CD4-positive, alpha-beta T cell treated with Interleukin-15 for 4 hours (primary cell): ENCODE measurements around the gene TEKTIP1.
"Not testable (repeated sequence)": the region's sequence is repeated elsewhere in the genome, so short reads cannot be mapped to it uniquely, and the experiment has no call there.

Experiments
- DNase-seq: peaks from one replicate; pipeline ENCODE4 v3.0.0-alpha.2; 2020; ENCODE audit warnings: low spot score

Gene TEKTIP1

DNA sequence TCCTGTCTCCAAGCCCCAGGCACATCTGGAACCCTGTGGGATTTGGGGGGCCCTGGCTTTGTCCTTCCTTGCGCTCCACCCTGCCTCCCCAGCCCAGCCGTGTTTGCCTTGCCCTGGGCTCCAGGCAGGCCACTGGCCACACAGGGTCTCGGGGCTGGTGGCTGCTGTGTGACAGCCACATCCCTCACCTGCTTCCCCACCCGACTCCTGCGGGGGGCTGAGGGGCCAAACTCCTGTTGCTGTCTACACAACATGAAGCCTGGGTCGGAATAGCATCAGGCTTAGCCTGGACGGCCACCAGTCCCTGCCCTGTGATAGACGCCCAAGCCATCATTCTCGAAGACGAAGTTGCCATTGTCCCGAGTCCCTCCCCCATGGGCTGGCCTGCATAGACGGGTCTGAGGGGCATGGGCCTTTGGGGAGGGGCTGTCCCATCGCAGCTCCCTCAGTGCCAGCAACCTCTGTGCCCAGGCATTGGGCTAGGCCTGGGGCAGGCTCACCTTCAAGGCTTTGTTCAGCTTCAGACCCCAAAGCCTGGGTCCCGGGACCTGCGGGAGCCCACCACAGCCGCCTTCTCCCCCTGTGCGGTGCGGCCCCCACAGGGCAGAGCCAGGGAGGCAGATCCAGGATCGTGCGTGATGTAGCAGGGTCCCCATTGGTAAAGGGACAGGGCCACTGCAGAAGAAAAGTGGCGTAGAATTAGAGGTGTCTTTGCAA is 15.5 kb upstream of the TEKTIP1 start:
- no peak for DNase-seq

DNA sequence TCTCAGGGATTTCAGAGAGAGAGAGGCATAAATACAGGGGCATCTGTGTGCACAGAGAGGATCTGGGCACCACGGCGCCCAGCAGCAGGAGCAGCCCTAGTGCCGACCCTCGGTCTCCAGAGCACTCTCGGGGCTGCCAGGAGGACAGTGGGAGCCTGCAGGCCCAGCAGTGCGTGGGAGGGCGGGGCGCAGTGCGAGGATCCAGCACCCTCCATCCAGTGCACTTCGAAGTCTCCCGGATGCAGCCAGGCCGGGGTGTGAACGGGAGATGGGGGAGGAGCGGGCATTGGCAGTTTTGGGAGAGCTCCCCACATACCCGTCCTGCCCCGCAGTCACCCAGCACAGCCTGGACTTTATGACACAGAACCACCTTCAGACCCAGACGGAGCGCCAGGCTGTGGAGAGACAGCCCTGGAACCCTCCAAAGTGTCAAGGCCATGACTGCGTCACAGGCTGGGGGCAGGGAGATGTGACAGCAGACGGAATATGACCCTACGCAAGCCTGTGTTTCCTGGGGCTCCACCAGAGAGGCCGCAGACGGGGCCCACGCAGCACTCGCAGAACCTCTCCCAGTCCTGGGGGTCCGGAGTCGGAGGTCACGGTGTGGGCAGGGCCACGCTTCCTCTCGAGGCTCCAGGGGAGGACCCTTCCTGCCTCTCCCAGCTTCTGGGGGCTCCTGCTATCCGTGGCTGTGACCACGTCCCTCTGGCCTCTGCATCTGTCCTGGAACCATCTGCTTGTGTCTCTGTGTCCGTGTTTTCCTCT is 14.7 kb upstream of the TEKTIP1 start:
- DNase-seq = no peak

DNA sequence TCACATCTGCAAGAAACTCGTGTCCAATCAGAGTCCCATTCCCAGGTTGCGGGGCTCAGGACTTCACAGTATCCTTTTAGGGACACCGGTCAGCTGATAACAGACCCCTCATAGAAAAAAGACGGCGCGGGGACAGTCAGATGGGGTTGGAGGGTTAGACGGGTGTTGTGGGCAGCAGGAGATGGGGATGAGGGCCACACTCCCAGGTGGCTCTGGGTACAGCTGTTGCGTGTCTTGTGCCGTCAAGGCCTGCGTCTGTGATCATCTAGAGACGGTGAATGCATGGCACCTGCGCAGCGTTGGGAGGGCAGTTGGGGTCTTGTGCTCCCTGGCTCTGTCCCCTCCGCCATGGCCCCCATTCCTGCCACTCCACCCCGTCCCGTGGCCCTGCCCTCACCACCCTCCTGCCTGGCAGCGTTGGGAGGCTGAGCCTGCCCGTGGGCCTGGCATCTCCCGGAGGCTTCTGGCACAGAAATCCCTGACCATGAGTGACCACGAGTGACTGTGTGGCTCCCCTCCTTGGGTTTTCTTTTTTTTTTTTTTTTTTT is 14.0 kb upstream of the TEKTIP1 start:
- DNase-seq = no peak

DNA sequence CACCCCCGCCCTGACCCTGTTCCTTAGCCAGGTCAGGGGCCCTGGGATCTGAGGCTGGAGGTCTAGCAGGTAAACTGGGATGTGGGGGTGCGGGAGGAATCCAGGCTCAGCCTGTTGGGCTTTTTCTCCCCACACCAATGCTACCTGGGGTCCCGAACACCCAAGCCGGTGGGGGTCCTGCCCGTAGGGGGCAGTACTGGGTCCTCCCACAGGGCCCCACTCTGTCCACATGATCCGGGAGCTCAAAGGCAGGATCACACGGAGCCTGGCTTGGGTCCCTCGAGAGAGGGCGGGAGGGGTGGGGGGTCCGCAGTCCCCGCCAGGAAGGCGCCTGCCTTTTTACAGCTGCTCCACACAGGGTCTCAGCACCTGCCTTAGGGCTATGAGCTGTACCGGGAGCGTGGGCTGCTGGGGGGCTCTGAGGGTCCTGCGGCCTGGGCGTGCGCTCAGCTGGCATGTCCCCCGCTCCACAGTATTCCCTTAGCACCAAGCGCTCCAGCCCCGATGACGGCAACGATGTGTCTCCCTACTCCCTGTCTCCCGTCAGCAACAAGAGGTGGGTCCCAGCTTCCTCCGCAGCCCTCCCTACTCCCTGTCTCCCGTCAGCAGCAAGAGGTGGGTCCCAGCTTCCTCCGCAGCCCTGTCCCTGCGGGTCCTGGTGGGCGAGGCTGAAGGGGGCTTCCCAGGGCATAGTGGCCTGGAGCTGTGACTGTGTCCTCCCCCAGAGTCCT is 12.3 kb upstream of the TEKTIP1 start:
- DNase-seq = no peak

- no peak for DNase-seq
These were observed 11.6 kb upstream of the TEKTIP1 start for GRCh38 chr19:3527238-3527910.

GRCh38 chr19:3528080-3528479 is 10.9 kb upstream of the TEKTIP1 start:
- no peak for DNase-seq

- DNase-seq = no peak
These were observed 10.3 kb upstream of the TEKTIP1 start for GRCh38 chr19:3528539-3529211.

- not testable (repeated sequence) for DNase-seq
These were observed 9.7 kb upstream of the TEKTIP1 start for GRCh38 chr19:3529299-3529698.

DNA sequence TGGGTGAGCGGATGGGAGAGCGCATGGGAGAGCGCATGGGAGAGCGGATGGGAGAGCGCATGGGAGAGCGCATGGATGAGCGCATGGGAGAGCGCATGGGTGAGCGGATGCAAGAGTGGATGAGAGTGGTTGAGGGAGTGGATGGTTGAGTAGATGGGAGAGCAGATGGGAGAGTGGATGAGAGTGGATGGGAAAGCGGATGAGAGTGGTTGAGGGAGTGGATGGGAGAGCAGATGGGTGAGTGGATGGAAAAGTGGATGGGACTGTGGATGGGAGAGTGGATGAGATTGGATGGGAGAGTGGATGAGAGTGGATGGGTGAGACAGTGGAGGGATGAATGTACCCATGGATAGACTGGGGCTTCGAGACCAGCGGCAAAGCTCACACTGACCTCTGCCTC is 8.6 kb upstream of the TEKTIP1 start:
- DNase-seq = no peak

- DNase-seq = no peak
These were observed 7.3 kb upstream of the TEKTIP1 start for GRCh38 chr19:3531716-3532115.

- DNase-seq = no peak
These were observed 6.7 kb upstream of the TEKTIP1 start for GRCh38 chr19:3532154-3532786.

- DNase-seq = no peak
These were observed 5.9 kb upstream of the TEKTIP1 start for GRCh38 chr19:3533033-3533432.

DNA sequence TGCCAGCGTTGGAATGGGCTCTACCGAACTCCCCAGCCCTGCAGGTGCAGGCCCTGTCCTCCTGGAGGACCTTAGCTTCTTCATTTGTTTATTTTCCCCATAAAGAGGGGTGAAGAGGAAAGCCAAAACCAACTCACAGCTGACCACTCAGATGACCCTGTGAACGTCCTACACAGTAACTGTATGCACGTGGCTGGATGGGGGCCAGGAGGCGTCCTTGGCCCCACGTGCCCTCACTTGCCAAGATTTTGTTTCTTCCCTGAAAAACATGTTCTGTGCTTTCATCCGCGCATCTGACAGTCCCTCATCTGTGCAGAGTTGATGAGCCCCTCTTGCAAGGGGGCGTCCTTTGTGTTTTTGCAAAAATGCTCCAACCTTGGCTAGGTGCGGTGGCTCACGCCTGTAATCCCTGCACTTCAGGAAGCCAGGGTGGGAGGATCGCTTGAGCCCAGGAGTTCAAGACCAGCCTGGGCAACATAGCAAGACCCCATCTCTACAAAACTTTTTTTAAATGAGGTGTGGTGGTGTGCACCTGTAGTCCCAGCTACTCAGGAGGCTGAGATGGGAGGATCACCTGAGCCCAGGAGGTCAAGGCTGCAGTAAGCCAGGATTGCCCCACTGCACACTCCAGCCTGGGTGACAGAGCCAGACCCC is 5.3 kb upstream of the TEKTIP1 start:
- no peak for DNase-seq

GRCh38 chr19:3534375-3535234 is 4.4 kb upstream of the TEKTIP1 start:
- no peak for DNase-seq

DNA sequence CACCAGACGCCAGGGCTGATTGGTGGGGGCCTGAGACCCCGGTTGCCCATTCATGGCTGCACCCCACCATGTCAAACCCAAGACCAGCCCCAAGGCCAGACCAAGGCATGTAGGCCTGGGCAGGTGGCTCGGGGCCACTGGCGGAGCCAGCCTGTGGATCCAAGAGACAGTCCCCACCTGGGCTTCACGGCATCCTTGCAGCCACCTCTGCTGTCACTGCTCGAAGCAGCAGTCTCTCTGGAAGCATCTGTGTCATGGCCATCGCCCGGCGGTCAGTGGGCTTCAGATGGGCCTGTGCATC is 3.8 kb upstream of the TEKTIP1 start:
- no peak for DNase-seq

- no peak for DNase-seq
These were observed 3.4 kb upstream of the TEKTIP1 start for GRCh38 chr19:3535563-3535965.

DNA sequence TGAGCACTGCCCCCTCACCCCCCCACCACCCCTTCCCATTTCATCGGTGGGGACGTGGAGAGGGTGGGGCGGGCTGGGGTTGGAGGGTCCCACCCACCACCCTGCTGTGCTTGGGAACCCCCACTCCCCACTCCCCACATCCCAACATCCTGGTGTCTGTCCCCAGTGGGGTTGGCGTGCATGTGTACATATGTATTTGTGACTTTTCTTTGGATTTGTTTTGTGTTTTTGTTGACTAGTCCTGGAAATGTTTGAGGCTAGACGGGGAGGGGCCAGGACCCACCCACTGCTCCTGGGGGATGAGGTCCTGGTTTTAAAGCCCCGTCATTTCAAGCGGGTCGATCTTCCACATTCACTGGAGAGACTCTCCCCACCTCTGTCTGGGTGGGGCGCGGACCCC is 3.0 kb upstream of the TEKTIP1 start:
- no peak for DNase-seq

DNA sequence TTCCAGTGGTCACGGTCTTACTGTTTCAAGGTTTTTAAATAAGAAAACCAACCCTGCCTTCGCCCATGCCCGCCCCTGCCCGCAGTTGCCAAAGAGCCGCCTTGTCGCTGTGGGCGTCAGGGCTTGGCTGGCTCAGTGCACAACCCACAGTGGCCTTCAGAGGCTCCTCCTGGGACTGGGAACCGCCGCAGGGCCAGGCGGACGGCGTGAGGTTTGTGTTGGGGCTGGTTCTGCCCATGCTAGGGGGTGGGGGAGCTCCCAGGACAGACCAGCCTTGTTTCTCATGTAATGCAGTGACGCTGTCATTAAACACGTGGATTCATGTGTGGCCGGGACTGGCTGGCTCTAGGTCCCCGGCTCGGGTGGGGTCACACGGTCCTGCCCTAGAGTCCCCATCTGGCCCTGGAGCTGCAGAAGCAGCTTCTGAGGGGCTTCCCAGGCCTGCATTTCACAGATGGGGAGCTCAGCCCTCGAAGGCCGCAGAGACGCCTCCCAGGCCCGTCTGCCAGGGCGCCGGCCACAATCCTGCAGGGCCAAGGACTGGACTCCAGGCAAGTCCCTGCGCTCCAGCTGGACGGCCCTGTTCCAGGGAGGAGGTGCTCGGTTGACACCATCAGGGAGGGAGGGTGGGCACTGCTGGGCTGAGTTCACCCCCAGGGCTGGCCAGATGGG is 2.4 kb upstream of the TEKTIP1 start:
- no peak for DNase-seq

DNA sequence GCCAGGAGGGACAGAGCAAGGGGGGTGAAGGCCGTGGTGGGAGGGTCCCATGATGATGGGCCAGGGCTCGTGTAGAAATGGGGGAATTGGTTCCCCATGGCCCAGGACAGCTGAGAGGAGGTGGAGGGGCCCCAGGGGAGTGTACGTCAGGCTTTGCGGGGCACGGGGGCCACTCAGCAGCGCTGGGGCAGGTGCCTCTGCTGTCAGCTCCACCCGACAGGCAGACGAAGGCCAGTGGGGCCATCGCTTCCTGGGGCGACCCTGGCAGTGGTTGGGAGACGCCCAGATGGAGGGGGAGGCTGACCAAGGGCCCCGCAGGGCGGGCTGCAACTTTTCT is 1.9 kb upstream of the TEKTIP1 start:
- DNase-seq = no peak
